ENCODE measurements around the gene ZNF136. TPM values are rescaled to one million over a fixed set of nuclear protein-coding genes. Genes with fewer than 3 reads are reported as not detected.

ZNF136 gene
- total RNA-seq, 1 donor from 2014 or later = 18.7 TPM

DNA sequence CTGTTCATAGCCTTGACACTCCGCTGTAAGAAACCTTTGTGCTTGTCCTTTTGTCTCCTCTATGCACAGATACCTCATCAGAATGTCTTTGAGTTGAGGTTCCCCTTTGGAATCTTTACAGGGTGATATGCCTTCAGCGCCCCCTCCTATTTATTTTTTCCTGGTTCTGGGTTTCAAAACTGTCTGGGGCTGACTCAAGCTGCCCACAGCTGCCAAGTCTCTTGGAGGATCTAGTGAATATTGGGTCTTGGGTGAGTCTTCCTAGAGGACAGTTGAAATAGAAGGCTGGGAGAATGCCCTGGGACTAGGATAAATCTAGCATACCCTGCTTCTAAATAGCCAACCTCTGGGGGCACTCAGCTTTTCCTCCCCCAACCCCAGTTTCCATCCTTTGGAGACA, 930 bp downstream of the ZNF136 start:
- Mint-ChIP-seq H3K27me3 (ENCODE audit: low read depth) (no peaks in the 10 kb centered on the region), H3K27ac (peak overlapping the region; percentile 99), H3K4me3 (peak overlapping the region; percentile 92), H3K9me3 (no peaks in the 10 kb centered on the region), H3K4me1 (peaks cover 20% of the 10 kb centered on the region), H3K36me3 (peaks cover 2% of the 10 kb centered on the region)
- no peak for TF ChIP-seq CTCF (IDR thresholded peaks at IDR 0.05; ENCODE audit: unreplicated experiment)
- no peak for DNase-seq (ENCODE audit: low spot score in 2 of 2, unreplicated experiment in 2 of 2)

- Mint-ChIP-seq H3K36me3 (peaks cover 11% of the 10 kb centered on the region), H3K27me3 (ENCODE audit: low read depth) (no peaks in the 10 kb centered on the region), H3K27ac (peak overlapping the region; percentile 4), H3K4me3 (no peak overlapping the region), H3K9me3 (no peaks in the 10 kb centered on the region), H3K4me1 (peaks cover 20% of the 10 kb centered on the region)
- no peak for TF ChIP-seq CTCF (IDR thresholded peaks at IDR 0.05; ENCODE audit: unreplicated experiment)
- DNase-seq (ENCODE audit: low spot score in 2 of 2, unreplicated experiment in 2 of 2) = no peak
These were observed 3.7 kb downstream of the ZNF136 start for GRCh38 chr19:12166626-12167025.

DNA sequence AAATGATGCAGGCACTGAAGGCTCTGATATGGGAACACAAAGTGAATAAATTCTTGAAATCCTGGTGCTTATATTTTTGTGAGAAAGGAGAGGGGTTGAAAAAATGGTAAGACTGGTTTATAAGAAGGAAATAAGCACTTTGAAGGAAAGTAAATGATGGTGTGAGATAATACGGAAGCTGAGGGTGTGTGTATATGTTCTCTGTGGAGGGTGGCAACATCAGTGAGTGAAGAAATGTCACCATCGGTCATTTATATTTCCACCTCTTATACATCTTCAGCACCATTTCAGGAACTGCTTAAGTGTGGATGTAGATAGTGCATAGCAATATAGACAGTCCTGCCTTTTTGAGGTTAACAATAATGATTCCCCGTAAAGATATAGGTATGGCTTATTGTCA, 17.5 kb downstream of the ZNF136 start:
- H3K4me3 Mint-ChIP-seq = no peak overlapping the region

DNA sequence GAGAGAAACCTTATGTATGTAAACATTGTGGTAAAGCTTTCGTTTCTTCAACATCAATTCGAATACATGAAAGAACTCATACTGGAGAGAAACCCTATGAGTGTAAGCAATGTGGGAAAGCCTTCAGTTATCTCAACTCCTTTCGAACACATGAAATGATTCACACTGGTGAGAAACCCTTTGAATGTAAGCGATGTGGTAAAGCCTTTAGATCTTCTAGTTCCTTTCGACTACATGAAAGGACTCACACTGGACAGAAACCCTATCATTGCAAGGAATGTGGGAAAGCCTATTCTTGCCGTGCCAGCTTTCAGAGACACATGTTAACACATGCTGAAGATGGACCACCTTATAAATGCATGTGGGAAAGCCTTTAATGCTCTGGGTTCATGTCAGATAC, 24.7 kb downstream of the ZNF136 start:
- H3K36me3 Mint-ChIP-seq = peaks cover 84% of the 10 kb centered on the region
- no peak for TF ChIP-seq CTCF (IDR thresholded peaks at IDR 0.05; ENCODE audit: unreplicated experiment)
- H3K4me3 Mint-ChIP-seq = no peak overlapping the region
- no peak for DNase-seq (ENCODE audit: low spot score in 2 of 2, unreplicated experiment in 2 of 2)
- peaks cover 73% of the 10 kb centered on the region for H3K9me3 Mint-ChIP-seq
- no peak overlapping the region for H3K27ac Mint-ChIP-seq
- H3K4me1 Mint-ChIP-seq = no peaks in the 10 kb centered on the region
- no peaks in the 10 kb centered on the region for H3K27me3 Mint-ChIP-seq (ENCODE audit: low read depth)

More for the DNA sequence above, 17.5 kb downstream of the ZNF136 start:
- DNase-seq (ENCODE audit: low spot score in 2 of 2, unreplicated experiment in 2 of 2) = no peak
- H3K36me3 Mint-ChIP-seq = peaks cover 68% of the 10 kb centered on the region
- H3K27ac Mint-ChIP-seq = no peak overlapping the region
- H3K9me3 Mint-ChIP-seq = peaks cover 42% of the 10 kb centered on the region
- H3K27me3 Mint-ChIP-seq (ENCODE audit: low read depth) = no peaks in the 10 kb centered on the region
- TF ChIP-seq CTCF (IDR thresholded peaks at IDR 0.05; ENCODE audit: unreplicated experiment) = no peak
- no peaks in the 10 kb centered on the region for H3K4me1 Mint-ChIP-seq

DNA sequence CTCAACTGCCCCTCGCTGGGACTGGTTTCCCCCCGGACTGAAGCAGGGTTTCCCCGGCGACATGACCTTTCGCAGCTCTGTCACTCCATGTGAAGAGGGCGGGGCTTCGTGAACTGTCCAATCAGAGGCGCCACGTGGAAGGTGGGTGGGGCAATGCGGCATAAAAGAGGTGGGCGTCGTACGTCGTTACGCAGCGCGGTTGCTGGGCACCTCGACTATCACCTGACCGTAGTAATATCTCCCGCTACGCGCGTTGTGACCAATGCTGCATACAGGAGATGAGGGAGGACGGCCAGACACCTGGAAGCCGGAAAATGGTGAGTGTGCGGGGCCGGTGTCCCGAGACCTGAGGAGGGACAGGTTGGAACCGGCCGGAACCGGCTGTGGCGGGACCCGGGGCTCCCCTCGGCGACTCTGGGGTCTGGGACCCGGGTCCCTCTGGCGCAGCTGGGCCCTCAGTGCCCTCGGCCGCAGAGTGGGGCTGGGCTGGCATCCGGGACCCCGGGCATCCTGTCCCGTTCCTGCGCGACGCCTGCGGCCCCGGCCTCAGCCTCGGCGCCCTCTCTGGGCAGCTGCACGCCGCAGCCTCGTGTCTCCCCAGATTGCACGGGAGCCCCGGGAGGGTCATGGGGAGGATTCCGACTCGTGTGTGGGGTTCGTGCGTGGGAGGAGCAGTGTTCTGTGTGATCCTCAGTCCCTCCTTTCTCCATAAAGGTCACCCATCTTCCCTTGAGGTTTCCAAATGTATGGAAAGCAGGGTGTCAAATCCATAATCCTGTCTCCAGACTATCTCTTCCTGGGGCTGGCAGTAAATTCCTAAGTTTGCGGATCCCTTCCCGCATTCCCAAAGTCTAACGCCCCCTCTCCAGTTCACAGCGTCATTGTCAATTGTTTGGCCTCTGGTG, 32.2 kb downstream of the ZNF136 start:
- TF ChIP-seq CTCF (IDR thresholded peaks at IDR 0.05; ENCODE audit: unreplicated experiment) = no peak
- Mint-ChIP-seq H3K27ac (peak overlapping the region; percentile 47), H3K9me3 (peaks cover 42% of the 10 kb centered on the region), H3K36me3 (peaks cover 70% of the 10 kb centered on the region), H3K4me1 (no peaks in the 10 kb centered on the region), H3K27me3 (ENCODE audit: low read depth) (no peaks in the 10 kb centered on the region), H3K4me3 (peak overlapping the region; percentile 60)
- DNase-seq (ENCODE audit: low spot score in 2 of 2, unreplicated experiment in 2 of 2) = peak in 1 of 2 experiments; percentile 40

Measured in mesothelial cell of epicardium (in vitro differentiated cells).